Sigmoid colon (tissue), 7 donors: ENCODE measurements around the gene SLC16A5. TPM values are rescaled to one million over a fixed set of nuclear protein-coding genes. Genes with fewer than 3 reads are reported as not detected.

Source experiments
- DNase-seq: peaks from one replicate; pipeline ENCODE4 v3.0.0-alpha.2; 2019
- H3K27ac ChIP-seq, 4 donors: fragments of 200-600 bp; sonication (generic); one replicate each; pipeline ENCODE4 v1.5.1; 2016 to 2019; ENCODE audit warnings: mild to moderate bottlenecking in 1 of 4
- H3K27me3 ChIP-seq, 3 donors: fragments of 200-600 bp; sonication (generic); one replicate each; pipeline ENCODE4 v1.5.1; 2019; ENCODE audit warnings: mild to moderate bottlenecking in 1 of 3
- H3K36me3 ChIP-seq, 4 donors: fragments of 200-600 bp; sonication (generic); one replicate each; pipeline ENCODE4 v1.5.1; 2016 to 2019
- H3K4me1 ChIP-seq, 4 donors: fragments of 200-600 bp; sonication (generic); one replicate each; pipeline ENCODE4 v1.5.1; 2017 to 2019
- H3K4me3 ChIP-seq, 4 donors: fragments of 200-600 bp; sonication (generic); one replicate each; pipeline ENCODE4 v1.5.1; 2017 to 2019; ENCODE audit warnings: mild to moderate bottlenecking in 2 of 4, moderate library complexity in 1 of 4
- H3K9me3 ChIP-seq, 4 donors: fragments of 200-600 bp in 3 of 4; sonication (generic) in 3 of 4; one replicate each; pipeline versions ENCODE4 v1.5.1 to v1.6.1; 2013 to 2019
- EP300 ChIP-seq, 4 donors: sonication (generic); formaldehyde crosslinking; IDR thresholded peaks; one replicate each; pipeline ENCODE4 v1.6.1; 2017; ENCODE audit warnings: antibody characterized with exemption in 4 of 4
- POLR2A ChIP-seq, 2 donors: fragments of 450-650 bp; IDR thresholded peaks; one replicate each; pipeline ENCODE4 v1.6.1; 2016; ENCODE audit warnings: antibody characterized with exemption in 2 of 2, mild to moderate bottlenecking in 2 of 2, moderate library complexity in 2 of 2
- POLR2AphosphoS5 ChIP-seq, 4 donors: sonication (generic); formaldehyde crosslinking; IDR thresholded peaks; one replicate each; pipeline ENCODE4 v1.6.1; 2017; ENCODE audit warnings: antibody characterized with exemption in 4 of 4
- WGBS, 2 donors: extraction: QIAGEN DNeasy Blood & Tissue Kit; methylation state at CpG; one replicate each; pipeline ENCODE4 v1.1.7; 2013; 5-methylcytosine and 5-hydroxymethylcytosine counted together
- intact Hi-C: fragments of 100-400 bp; cut with DNase I; formaldehyde crosslinking; loops from one replicate; pipeline ENCODE4 v1.15.1; 2023
- polyA plus RNA-seq, 3 donors: library from polyadenylated mRNA; stranded (reverse); fragments of 200-250 nt; gene quantifications; one replicate each; pipeline ENCODE4 v1.2.3, GENCODE V29; 2013
- total RNA-seq, 4 donors: library from RNA; depleted of rRNA; stranded (reverse); fragments of >200 nt; gene quantifications; one replicate each; pipeline ENCODE4 v1.1.0, GENCODE V29; 2016
- TF ChIP-seq, protein P1 (sequence below), 4 experiments: fragments of 450-650 bp in 3 of 4; fragments of 200-600 bp in 1 of 4; IDR thresholded peaks; one replicate each; pipeline ENCODE4 v1.5.1; 2016 to 2019; ENCODE audit warnings: antibody characterized with exemption in 4 of 4, mild to moderate bottlenecking in 3 of 4, moderate library complexity in 2 of 4
- donor health status: healthy with polysubstance abuse.
- donor health status: Bipolar disorder and iron deficiency.
- donor health status: healthy.

SLC16A5 gene
- total and polyA plus RNA-seq, 7 donors = 2.6 to 31.1 (median 8.1) TPM

DNA sequence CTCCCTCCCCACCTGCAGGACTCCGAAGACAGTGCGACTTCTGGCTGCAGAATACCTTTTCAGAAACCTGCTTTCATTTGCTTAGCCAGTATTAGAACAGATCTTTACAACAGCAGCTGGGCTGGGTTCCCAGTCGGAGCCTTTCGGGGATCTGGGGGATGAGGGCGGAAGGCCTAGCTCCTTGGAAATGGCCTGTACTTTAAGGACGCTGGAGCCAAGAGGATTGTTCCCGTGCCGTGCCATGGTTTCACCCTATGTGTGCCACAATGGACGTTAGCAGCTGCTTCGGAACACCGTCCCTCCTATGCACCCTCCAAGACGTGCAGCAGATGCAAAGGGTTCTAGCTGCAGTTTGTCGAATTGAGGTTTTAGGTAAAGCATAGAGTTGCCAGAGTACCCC lies 24.6 kb upstream of the SLC16A5 start:
- intact Hi-C loops = loop anchor here (5.0 kb wide), 2 partner anchors 49 to 139 kb away; no protein-coding TSS in a partner anchor
- Histone ChIP-seq H3K4me3 (no peak overlapping the region), H3K36me3 (peaks cover 20 to 53% (median 33%) of the 10 kb centered on the region in 4 donors), H3K27ac (no peak overlapping the region), H3K9me3 (no peaks in the 10 kb centered on the region), H3K4me1 (peaks cover 0 to 18% (median 13%) of the 10 kb centered on the region in 4 donors), H3K27me3 (no peaks in the 10 kb centered on the region)
- TF ChIP-seq POLR2A (IDR thresholded peaks at IDR 0.05) (no peak), EP300 (IDR thresholded peaks at IDR 0.05) (no peak), POLR2AphosphoS5 (IDR thresholded peaks at IDR 0.05) (no peak)
- TF ChIP-seq, protein P1, sequence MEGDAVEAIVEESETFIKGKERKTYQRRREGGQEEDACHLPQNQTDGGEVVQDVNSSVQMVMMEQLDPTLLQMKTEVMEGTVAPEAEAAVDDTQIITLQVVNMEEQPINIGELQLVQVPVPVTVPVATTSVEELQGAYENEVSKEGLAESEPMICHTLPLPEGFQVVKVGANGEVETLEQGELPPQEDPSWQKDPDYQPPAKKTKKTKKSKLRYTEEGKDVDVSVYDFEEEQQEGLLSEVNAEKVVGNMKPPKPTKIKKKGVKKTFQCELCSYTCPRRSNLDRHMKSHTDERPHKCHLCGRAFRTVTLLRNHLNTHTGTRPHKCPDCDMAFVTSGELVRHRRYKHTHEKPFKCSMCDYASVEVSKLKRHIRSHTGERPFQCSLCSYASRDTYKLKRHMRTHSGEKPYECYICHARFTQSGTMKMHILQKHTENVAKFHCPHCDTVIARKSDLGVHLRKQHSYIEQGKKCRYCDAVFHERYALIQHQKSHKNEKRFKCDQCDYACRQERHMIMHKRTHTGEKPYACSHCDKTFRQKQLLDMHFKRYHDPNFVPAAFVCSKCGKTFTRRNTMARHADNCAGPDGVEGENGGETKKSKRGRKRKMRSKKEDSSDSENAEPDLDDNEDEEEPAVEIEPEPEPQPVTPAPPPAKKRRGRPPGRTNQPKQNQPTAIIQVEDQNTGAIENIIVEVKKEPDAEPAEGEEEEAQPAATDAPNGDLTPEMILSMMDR (IDR thresholded peaks at IDR 0.05) = no peak
- no peak for DNase-seq
- WGBS, 2 donors = 92 to 93% methylated on average over 13 of the region's 13 CpGs

DNA sequence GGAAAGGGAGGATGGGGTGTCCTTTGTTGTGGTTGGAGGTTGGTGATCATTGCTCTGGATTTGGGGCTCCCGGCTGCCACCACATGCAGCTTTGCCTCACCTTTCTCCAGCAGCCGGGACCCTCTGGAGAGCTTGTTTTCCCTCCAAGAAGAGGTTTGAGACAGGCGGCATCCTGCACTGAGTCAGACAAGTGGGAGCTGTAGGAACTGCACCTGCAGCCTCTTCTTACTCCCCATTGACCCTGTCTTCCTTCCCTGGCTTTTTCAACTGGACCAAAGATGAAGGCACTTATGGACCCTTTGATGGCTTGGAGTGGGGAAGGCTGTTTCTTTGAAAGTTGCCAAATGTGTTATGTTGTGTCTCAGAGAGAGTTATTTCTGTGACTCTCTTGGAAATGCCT lies 24.1 kb upstream of the SLC16A5 start:
- DNase-seq = no peak
- Histone ChIP-seq H3K9me3 (no peaks in the 10 kb centered on the region), H3K27me3 (no peaks in the 10 kb centered on the region), H3K36me3 (peaks cover 20 to 53% (median 33%) of the 10 kb centered on the region in 4 donors), H3K4me1 (peaks cover 0 to 18% (median 13%) of the 10 kb centered on the region in 4 donors), H3K27ac (no peak overlapping the region), H3K4me3 (no peak overlapping the region)
- intact Hi-C loops = loop anchor here (5.0 kb wide), 2 partner anchors 49 to 139 kb away; no protein-coding TSS in a partner anchor
- TF ChIP-seq, protein P1 (IDR thresholded peaks at IDR 0.05) = no peak
- TF ChIP-seq POLR2A (IDR thresholded peaks at IDR 0.05) (no peak), POLR2AphosphoS5 (IDR thresholded peaks at IDR 0.05) (no peak), EP300 (IDR thresholded peaks at IDR 0.05) (no peak)
- 81 to 95% methylated on average over 3 of the region's 3 CpGs for WGBS, 2 donors

DNA sequence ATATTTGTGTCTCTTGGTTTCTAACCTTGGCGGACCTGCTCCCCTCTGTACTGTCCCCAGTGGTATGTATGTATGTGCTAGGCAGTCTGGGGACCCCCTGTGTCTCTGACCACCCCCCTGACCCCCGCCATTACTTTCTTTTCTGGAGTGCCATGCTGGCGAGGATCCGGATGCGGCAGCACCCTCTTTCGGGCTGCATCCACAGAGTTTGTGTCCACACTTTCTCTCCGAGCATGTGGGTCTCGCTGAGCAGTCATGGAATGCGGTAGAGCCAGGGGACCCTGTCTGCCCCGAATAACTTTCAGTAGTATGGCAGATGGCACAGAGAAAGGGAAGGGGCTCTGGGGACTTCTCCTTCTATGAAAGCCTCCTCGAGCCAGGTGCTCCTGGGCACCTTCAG lies 23.7 kb upstream of the SLC16A5 start:
- no peak for DNase-seq
- Histone ChIP-seq H3K27me3 (no peaks in the 10 kb centered on the region), H3K4me3 (no peak overlapping the region), H3K27ac (no peak overlapping the region), H3K4me1 (peaks cover 0 to 17% (median 13%) of the 10 kb centered on the region in 4 donors), H3K36me3 (peaks cover 20 to 53% (median 33%) of the 10 kb centered on the region in 4 donors), H3K9me3 (no peaks in the 10 kb centered on the region)
- no peak for TF ChIP-seq POLR2AphosphoS5 (IDR thresholded peaks at IDR 0.05)
- no peak for TF ChIP-seq POLR2A (IDR thresholded peaks at IDR 0.05)
- TF ChIP-seq, protein P1 (IDR thresholded peaks at IDR 0.05) = no peak
- TF ChIP-seq EP300 (IDR thresholded peaks at IDR 0.05) = no peak
- intact Hi-C loops = loop anchor here (5.0 kb wide), 2 partner anchors 48 to 138 kb away; no protein-coding TSS in a partner anchor
- WGBS, 2 donors = 94 to 96% methylated on average over 11 of the region's 11 CpGs

DNA sequence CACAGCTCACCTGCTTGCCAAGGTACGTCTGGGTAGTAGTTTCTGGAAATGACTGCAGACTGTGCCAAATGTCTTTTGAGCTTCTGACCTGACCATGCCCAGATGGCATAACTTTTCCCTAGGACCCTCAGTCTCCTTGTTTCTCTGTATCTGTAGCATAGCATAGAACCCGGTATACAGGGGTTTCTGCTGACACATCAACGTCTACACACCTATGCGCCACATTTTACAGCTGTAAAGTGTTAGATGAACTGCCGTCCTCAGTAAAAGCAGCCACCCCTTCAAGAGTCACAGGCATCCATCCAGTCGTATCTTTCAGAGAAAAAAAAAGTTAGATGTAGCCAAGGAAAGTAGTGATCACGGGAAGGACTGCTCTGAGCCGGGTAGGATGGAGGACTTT lies 23.3 kb upstream of the SLC16A5 start:
- Histone ChIP-seq H3K36me3 (peaks cover 20 to 53% (median 33%) of the 10 kb centered on the region in 4 donors), H3K4me1 (peaks cover 0 to 13% (median 11%) of the 10 kb centered on the region in 4 donors), H3K4me3 (no peak overlapping the region), H3K27me3 (no peaks in the 10 kb centered on the region), H3K27ac (no peak overlapping the region), H3K9me3 (no peaks in the 10 kb centered on the region)
- intact Hi-C loops = loop anchor here (5.0 kb wide), 2 partner anchors 48 to 138 kb away; no protein-coding TSS in a partner anchor
- no peak for TF ChIP-seq POLR2AphosphoS5 (IDR thresholded peaks at IDR 0.05)
- TF ChIP-seq EP300 (IDR thresholded peaks at IDR 0.05) = no peak
- no peak for TF ChIP-seq POLR2A (IDR thresholded peaks at IDR 0.05)
- TF ChIP-seq, protein P1 (IDR thresholded peaks at IDR 0.05) = no peak
- 92 to 93% methylated on average over 8 of the region's 8 CpGs for WGBS, 2 donors
- DNase-seq = no peak
